ENCODE measurements around the gene ANKHD1.
"Not testable (repeated sequence)": the region's sequence is repeated elsewhere in the genome, so short reads cannot be mapped to it uniquely, and the experiment has no call there.

ANKHD1 gene

GRCh38 chr5:140421375-140421774 lies 19.7 kb downstream of the ANKHD1 start:
- DNase-seq: not testable (repeated sequence)

GRCh38 chr5:140423609-140424008 lies 22.0 kb downstream of the ANKHD1 start:
- DNase-seq: no peak

GRCh38 chr5:140424135-140424534 lies 22.5 kb downstream of the ANKHD1 start:
- no peak for DNase-seq

- not testable (repeated sequence) for DNase-seq
These were observed 26.1 kb downstream of the ANKHD1 start for GRCh38 chr5:140427726-140428125.

GRCh38 chr5:140429724-140430123 lies 28.1 kb downstream of the ANKHD1 start:
- no peak for DNase-seq

- no peak for DNase-seq
These were observed 30.6 kb downstream of the ANKHD1 start for GRCh38 chr5:140432212-140432611.

- DNase-seq: no peak
These were observed 31.3 kb downstream of the ANKHD1 start for GRCh38 chr5:140432916-140433315.

GRCh38 chr5:140457368-140457767 lies 55.7 kb downstream of the ANKHD1 start:
- not testable (repeated sequence) for DNase-seq

- DNase-seq: no peak
These were observed 65.5 kb downstream of the ANKHD1 start for GRCh38 chr5:140466981-140467742.

- DNase-seq: no peak
These were observed 66.6 kb downstream of the ANKHD1 start for GRCh38 chr5:140468188-140468587.

- no peak for DNase-seq
These were observed 67.6 kb downstream of the ANKHD1 start for GRCh38 chr5:140469259-140469658.

- DNase-seq: no peak
These were observed 78.8 kb downstream of the ANKHD1 start for GRCh38 chr5:140480310-140481014.

- DNase-seq: no peak
These were observed 80.1 kb downstream of the ANKHD1 start for GRCh38 chr5:140481758-140482157.

GRCh38 chr5:140483055-140483454 lies 81.4 kb downstream of the ANKHD1 start:
- no peak for DNase-seq

- not testable (repeated sequence) for DNase-seq
These were observed 86.5 kb downstream of the ANKHD1 start for GRCh38 chr5:140488141-140488540.

- DNase-seq: no peak
These were observed 87.3 kb downstream of the ANKHD1 start for GRCh38 chr5:140488914-140489313.

GRCh38 chr5:140497897-140498296 lies 96.3 kb downstream of the ANKHD1 start:
- no peak for DNase-seq

GRCh38 chr5:140498591-140498990 lies 97.0 kb downstream of the ANKHD1 start:
- DNase-seq: no peak

- no peak for DNase-seq
These were observed 101.2 kb downstream of the ANKHD1 start for GRCh38 chr5:140502834-140503233.

GRCh38 chr5:140509898-140510297 lies 108.3 kb downstream of the ANKHD1 start:
- DNase-seq: no peak

- no peak for DNase-seq
These were observed 111.5 kb downstream of the ANKHD1 start for GRCh38 chr5:140513124-140513523.

GRCh38 chr5:140524003-140524402 lies 122.4 kb downstream of the ANKHD1 start:
- no peak for DNase-seq

GRCh38 chr5:140540227-140540626 lies 138.6 kb downstream of the ANKHD1 start:
- DNase-seq: no peak

GRCh38 chr5:140542972-140543371 lies 141.3 kb downstream of the ANKHD1 start:
- no peak for DNase-seq
